Stimulated activated CD4-positive, alpha-beta T cell treated with anti-CD3 and anti-CD28 coated beads, Interleukin-1b, Interleukin-23, amount 100 ng/mL, for 48 hours (primary cell): ENCODE data around the gene ASMT.
"Not testable (repeated sequence)": the region's sequence is repeated elsewhere in the genome, so short reads cannot be mapped to it uniquely, and the experiment has no call there.

Source experiments
- DNase-seq: peaks from one replicate; pipeline ENCODE4 v3.0.0-alpha.2; 2020

The ASMT gene

GRCh38 chrX:1598021-1598875 lies 16.6 kb upstream of the ASMT start:
- DNase-seq: no peak

GRCh38 chrX:1598876-1599790 lies 15.7 kb upstream of the ASMT start:
- no peak for DNase-seq

GRCh38 chrX:1599791-1600405 lies 15.0 kb upstream of the ASMT start:
- no peak for DNase-seq

- no peak for DNase-seq
Observed at GRCh38 chrX:1600406-1601050, 14.3 kb upstream of the ASMT start.

GRCh38 chrX:1601051-1601767 lies 13.7 kb upstream of the ASMT start:
- DNase-seq: no peak

- no peak for DNase-seq
Observed at GRCh38 chrX:1601768-1602085, 13.1 kb upstream of the ASMT start.

GRCh38 chrX:1602299-1602698 lies 12.6 kb upstream of the ASMT start:
- no peak for DNase-seq

- DNase-seq: no peak
Observed at GRCh38 chrX:1606496-1606895, 8.4 kb upstream of the ASMT start.

GRCh38 chrX:1609311-1609710 lies 5.5 kb upstream of the ASMT start:
- no peak for DNase-seq

GRCh38 chrX:1609762-1610161 lies 5.1 kb upstream of the ASMT start:
- DNase-seq: no peak

- DNase-seq: no peak
Observed at GRCh38 chrX:1610166-1610565, 4.7 kb upstream of the ASMT start.

- DNase-seq: no peak
Observed at GRCh38 chrX:1610736-1611135, 4.1 kb upstream of the ASMT start.

GRCh38 chrX:1612641-1613286 lies 2.1 kb upstream of the ASMT start:
- DNase-seq: no peak

GRCh38 chrX:1618689-1619088 lies 3.8 kb downstream of the ASMT start:
- no peak for DNase-seq

- no peak for DNase-seq
Observed at GRCh38 chrX:1623691-1624090, 8.8 kb downstream of the ASMT start.

GRCh38 chrX:1624158-1624860 lies 9.4 kb downstream of the ASMT start:
- not testable (repeated sequence) for DNase-seq

GRCh38 chrX:1624861-1625215 lies 10.0 kb downstream of the ASMT start:
- DNase-seq: not testable (repeated sequence)

GRCh38 chrX:1629244-1629643 lies 14.4 kb downstream of the ASMT start:
- no peak for DNase-seq

- no peak for DNase-seq
Observed at GRCh38 chrX:1646009-1646408, 31.1 kb downstream of the ASMT start.

- no peak for DNase-seq
Observed at GRCh38 chrX:1649621-1650020, 34.8 kb downstream of the ASMT start.
